ENCODE results near the gene RAB17.

DNA sequence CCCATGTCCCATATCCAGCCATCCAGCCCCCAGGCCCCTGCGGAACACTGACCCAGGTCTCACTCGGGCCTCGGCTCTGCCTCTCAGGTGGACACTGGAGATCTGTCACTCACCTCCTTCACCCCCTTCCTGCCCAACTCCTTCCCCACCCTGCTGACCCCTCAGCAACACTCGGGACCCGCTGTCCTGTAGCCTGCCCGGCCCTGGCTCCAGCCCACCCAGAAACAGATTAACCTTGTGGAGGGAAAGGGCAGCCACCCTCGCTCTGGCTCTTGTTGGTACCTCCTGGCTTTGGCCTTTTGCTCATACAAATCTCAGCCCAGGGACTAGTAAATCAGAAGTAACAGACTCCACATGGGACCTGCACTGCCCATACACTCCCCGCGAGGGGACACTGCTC is 53.9 kb downstream of the RAB17 start:
- TF ChIP-seq, protein P1, sequence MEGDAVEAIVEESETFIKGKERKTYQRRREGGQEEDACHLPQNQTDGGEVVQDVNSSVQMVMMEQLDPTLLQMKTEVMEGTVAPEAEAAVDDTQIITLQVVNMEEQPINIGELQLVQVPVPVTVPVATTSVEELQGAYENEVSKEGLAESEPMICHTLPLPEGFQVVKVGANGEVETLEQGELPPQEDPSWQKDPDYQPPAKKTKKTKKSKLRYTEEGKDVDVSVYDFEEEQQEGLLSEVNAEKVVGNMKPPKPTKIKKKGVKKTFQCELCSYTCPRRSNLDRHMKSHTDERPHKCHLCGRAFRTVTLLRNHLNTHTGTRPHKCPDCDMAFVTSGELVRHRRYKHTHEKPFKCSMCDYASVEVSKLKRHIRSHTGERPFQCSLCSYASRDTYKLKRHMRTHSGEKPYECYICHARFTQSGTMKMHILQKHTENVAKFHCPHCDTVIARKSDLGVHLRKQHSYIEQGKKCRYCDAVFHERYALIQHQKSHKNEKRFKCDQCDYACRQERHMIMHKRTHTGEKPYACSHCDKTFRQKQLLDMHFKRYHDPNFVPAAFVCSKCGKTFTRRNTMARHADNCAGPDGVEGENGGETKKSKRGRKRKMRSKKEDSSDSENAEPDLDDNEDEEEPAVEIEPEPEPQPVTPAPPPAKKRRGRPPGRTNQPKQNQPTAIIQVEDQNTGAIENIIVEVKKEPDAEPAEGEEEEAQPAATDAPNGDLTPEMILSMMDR (IDR thresholded peaks at IDR 0.05): no peak
- no peak for TF ChIP-seq POLR2A (IDR thresholded peaks at IDR 0.05)

Measured in thyroid gland (tissue), 4 donors.